ENCODE results near the gene TYMP. TPM values are rescaled to one million over a fixed set of nuclear protein-coding genes. Genes with fewer than 3 reads are reported as not detected.

Gene TYMP
- total and polyA plus RNA-seq, 2 donors (not counting 1 experiment from before 2014, with no cell fraction given): 43.6 to 45.1 TPM

GRCh38 chr22:50546326-50547262 lies 16.8 kb upstream of the TYMP start:
- no peak overlapping the region for H2AFZ ChIP-seq (ENCODE audit: insufficient read depth, low read depth, low read length, poor library complexity, severe bottlenecking)
- peak overlapping the region; percentile 98 for H3K4me2 ChIP-seq (replicated peaks; ENCODE audit: low read depth, low read length, poor library complexity, severe bottlenecking)
- H3K27ac Mint-ChIP-seq: peak overlapping the region; percentile 75
- ChIA-PET CTCF (interaction anchor here (0.8 to 2.2 kb wide), 5 partner anchors 11 to 75 kb away, joined by 3 to 13 read pairs (median 11); partner anchors contain the start of gene SCO2), POLR2A (interaction anchor here (0.8 to 2.7 kb wide), 5 partner anchors 8 to 21 kb away, joined by 3 to 23 read pairs (median 10); partner anchors contain the start of genes SCO2 and TYMP)
- no peak overlapping the region for H3K4me3 ChIP-seq (ENCODE audit: control extremely low read depth in 1 of 5, extremely low read depth in 1 of 5, insufficient read depth in 1 of 5, low read depth in 2 of 5, low read length in 4 of 5)
- no peaks in the 10 kb centered on the region for H3K27me3 Mint-ChIP-seq
- ATAC-seq (ENCODE audit: low read depth): no peak
- H3K27me3 ChIP-seq (replicated peaks in 1 of 4; ENCODE audit: control extremely low read depth in 1 of 4, control insufficient read depth in 3 of 4, insufficient read depth in 4 of 4, low read length in 3 of 4): no peaks in the 10 kb centered on the region
- H4K20me1 ChIP-seq (ENCODE audit: control insufficient read depth, insufficient read depth, low read length, poor library complexity, severe bottlenecking): no peaks in the 10 kb centered on the region
- H3K4me1 Mint-ChIP-seq: peaks cover 38% of the 10 kb centered on the region
- intact Hi-C loops (cut with micrococcal nuclease): no loop called here
- no peaks in the 10 kb centered on the region for H3K9me3 ChIP-seq (ENCODE audit: control extremely low read depth in 1 of 3, control insufficient read depth in 2 of 3, insufficient read depth in 1 of 3, low read length in 2 of 3)
- peaks cover 32 to 53% of the 10 kb centered on the region in 2 donors for H3K4me1 ChIP-seq (ENCODE audit: control insufficient read depth in 2 of 2, insufficient read depth in 2 of 2, low read length in 2 of 2)
- TF ChIP-seq CTCF (IDR thresholded peaks at IDR 0.05) (no peak), EZH2 (IDR thresholded peaks at IDR 0.05; ENCODE audit: borderline replicate concordance, insufficient read depth, low read depth, low read length, poor library complexity, severe bottlenecking) (no peak)
- no peak overlapping the region for H3K27ac ChIP-seq (ENCODE audit: low read length in 2 of 2)
- WGBS (ENCODE audit: insufficient coverage): 86% methylated on average over 78 of the region's 78 CpGs
- no peaks in the 10 kb centered on the region for H3K36me3 ChIP-seq (replicated peaks in 1 of 2; ENCODE audit: control extremely low read depth in 1 of 2, control insufficient read depth in 1 of 2, extremely low read depth in 1 of 2, insufficient read depth in 2 of 2, low read length in 1 of 2)
- no peaks in the 10 kb centered on the region for H3K9me3 Mint-ChIP-seq (ENCODE audit: insufficient read depth)
- DNase-seq: no peak
- H3K9ac ChIP-seq (ENCODE audit: low read length): no peak overlapping the region
- peaks cover 21% of the 10 kb centered on the region for H3K79me2 ChIP-seq (ENCODE audit: control insufficient read depth, insufficient read depth, low read length)
- peak overlapping the region; percentile 37 for H3K4me3 Mint-ChIP-seq

Data from B cell (primary cell).